Measurements from ENCODE around the gene ALDH1A1.

DNA sequence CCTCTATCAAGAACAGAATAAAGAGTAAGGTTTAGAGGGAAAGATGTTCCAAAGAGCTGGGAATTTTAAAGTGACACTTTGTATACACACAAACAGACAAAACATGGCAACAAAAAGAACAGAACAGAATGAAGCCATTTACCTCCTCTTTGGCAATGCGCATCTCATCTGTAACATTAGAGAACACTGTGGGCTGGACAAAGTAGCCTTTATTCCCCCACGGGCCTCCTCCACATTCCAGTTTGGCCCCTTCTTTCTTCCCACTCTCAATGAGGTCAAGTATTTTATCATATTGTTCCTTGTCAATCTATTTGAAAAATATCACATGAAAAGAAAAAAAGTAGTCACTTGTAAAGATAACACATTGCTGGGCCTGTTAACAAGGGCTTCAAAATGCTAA lies 41.0 kb downstream of the ALDH1A1 start:
- TF ChIP-seq, protein P1, sequence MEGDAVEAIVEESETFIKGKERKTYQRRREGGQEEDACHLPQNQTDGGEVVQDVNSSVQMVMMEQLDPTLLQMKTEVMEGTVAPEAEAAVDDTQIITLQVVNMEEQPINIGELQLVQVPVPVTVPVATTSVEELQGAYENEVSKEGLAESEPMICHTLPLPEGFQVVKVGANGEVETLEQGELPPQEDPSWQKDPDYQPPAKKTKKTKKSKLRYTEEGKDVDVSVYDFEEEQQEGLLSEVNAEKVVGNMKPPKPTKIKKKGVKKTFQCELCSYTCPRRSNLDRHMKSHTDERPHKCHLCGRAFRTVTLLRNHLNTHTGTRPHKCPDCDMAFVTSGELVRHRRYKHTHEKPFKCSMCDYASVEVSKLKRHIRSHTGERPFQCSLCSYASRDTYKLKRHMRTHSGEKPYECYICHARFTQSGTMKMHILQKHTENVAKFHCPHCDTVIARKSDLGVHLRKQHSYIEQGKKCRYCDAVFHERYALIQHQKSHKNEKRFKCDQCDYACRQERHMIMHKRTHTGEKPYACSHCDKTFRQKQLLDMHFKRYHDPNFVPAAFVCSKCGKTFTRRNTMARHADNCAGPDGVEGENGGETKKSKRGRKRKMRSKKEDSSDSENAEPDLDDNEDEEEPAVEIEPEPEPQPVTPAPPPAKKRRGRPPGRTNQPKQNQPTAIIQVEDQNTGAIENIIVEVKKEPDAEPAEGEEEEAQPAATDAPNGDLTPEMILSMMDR (conservative IDR thresholded peaks at IDR 0.05 in 1 of 2, IDR thresholded peaks at IDR 0.05 in 1 of 2; ENCODE audit: extremely low read depth in 1 of 2, insufficient read depth in 1 of 2, low read depth in 1 of 2, low read length in 2 of 2): no peak
- TF ChIP-seq EZH2 (IDR thresholded peaks at IDR 0.05; ENCODE audit: borderline replicate concordance, low read length): no peak
